Endothelial cell of umbilical vein (primary cell): ENCODE results near the gene CGB8.

Experiments used
- CTCF ChIP-seq, 2 donors: IDR thresholded peaks; 1 replicate in 1 of 2; 2 replicates in 1 of 2; pipeline ENCODE4 v1.5.1; 2011; ENCODE audit warnings: low read length in 2 of 2, mild to moderate bottlenecking in 2 of 2, moderate library complexity in 2 of 2, control low read depth in 1 of 2, inconsistent platforms in 1 of 2, low read depth in 1 of 2; ENCODE audit not compliant: insufficient read depth in 1 of 2; ENCODE audit errors: extremely low read depth in 1 of 2
- FOS ChIP-seq: IDR thresholded peaks from 2 replicates; pipeline ENCODE4 v1.6.1; 2011; ENCODE audit warnings: mild to moderate bottlenecking, low read length, moderate library complexity, borderline replicate concordance; ENCODE audit not compliant: insufficient read depth
- MYC ChIP-seq: IDR thresholded peaks from one replicate; pipeline ENCODE4 v1.6.1; 2011; ENCODE audit warnings: mild to moderate bottlenecking, low read depth, low read length

- TF ChIP-seq CTCF (IDR thresholded peaks at IDR 0.05; ENCODE audit: extremely low read depth in 1 of 2, insufficient read depth in 1 of 2, low read depth in 1 of 2, low read length in 2 of 2) (no peak), MYC (no peak), FOS (no peak)
Measured at GRCh38 chr19:49020342-49020741, 28.6 kb downstream of the CGB8 start.
